Heart right ventricle (tissue), 16 donors: Measurements from ENCODE around the gene OGFOD2. TPM values are rescaled to one million over a fixed set of nuclear protein-coding genes. Genes with fewer than 3 reads are reported as not detected.
A peak's percentile ranks its signal among the peaks of the same experiment; 100 is the strongest.

Source experiments
- ATAC-seq, 8 donors: fragments of 200-7000 bp; cut with Tn5 transposase; one replicate each; pipeline ENCODE4 v1.9.1; 2020; ENCODE audit warnings: mild to moderate bottlenecking in 8 of 8, moderate library complexity in 8 of 8, moderate number of reproducible peaks in 1 of 8
- DNase-seq, 2 donors: peaks; one replicate each; pipeline ENCODE4 v3.0.0-alpha.2; 2020
- H3K27ac ChIP-seq, 10 donors: fragments of 200-600 bp; sonication (generic) in 2 of 10; one replicate each; pipeline versions ENCODE4 v1.5.0 to v1.8.0; 2020 to 2022; ENCODE audit warnings: mild to moderate bottlenecking in 3 of 10
- H3K27me3 ChIP-seq, 7 donors: fragments of 200-600 bp; one replicate each; pipeline ENCODE4 v1.8.0; 2021 to 2022; ENCODE audit warnings: mild to moderate bottlenecking in 2 of 7
- H3K36me3 ChIP-seq, 9 donors: fragments of 200-600 bp; sonication (generic) in 1 of 9; one replicate each; pipeline versions ENCODE4 v1.5.0 to v1.8.0; 2020 to 2022; ENCODE audit warnings: mild to moderate bottlenecking in 2 of 9
- H3K4me1 ChIP-seq, 9 donors: fragments of 200-600 bp; sonication (generic) in 1 of 9; one replicate each; pipeline versions ENCODE4 v1.5.0 to v1.8.0; 2020 to 2022; ENCODE audit warnings: mild to moderate bottlenecking in 4 of 9
- H3K4me3 ChIP-seq, 10 donors: fragments of 200-600 bp; sonication (generic) in 2 of 10; one replicate each; pipeline versions ENCODE4 v1.5.0 to v1.8.0; 2020 to 2022; ENCODE audit warnings: mild to moderate bottlenecking in 7 of 10, moderate library complexity in 2 of 10
- H3K9me3 ChIP-seq, 11 donors: fragments of 200-600 bp in 10 of 11; sonication (generic) in 2 of 11; one replicate each; pipeline versions ENCODE4 v1.5.0 to v1.8.0; 2013 to 2022; ENCODE audit warnings: mild to moderate bottlenecking in 2 of 11, control low read depth in 1 of 11, moderate library complexity in 1 of 11
- WGBS, 2 donors: extraction: QIAGEN DNeasy Blood & Tissue Kit; methylation state at CpG; one replicate each; pipeline ENCODE4 v1.1.7; 2013; ENCODE audit warnings: inconsistent platforms in 1 of 2; 5-methylcytosine and 5-hydroxymethylcytosine counted together
- intact Hi-C, 10 donors: fragments of 100-400 bp; cut with DNase I; formaldehyde crosslinking; loops; one replicate each; pipeline versions ENCODE4 v1.11.1 to v1.14.2; 2022
- polyA plus RNA-seq, 2 donors: library from polyadenylated mRNA; stranded (reverse); fragments of 200-250 nt; gene quantifications; one replicate each; pipeline ENCODE4 v1.2.3, GENCODE V29; 2013
- total RNA-seq, 10 donors: library from RNA; stranded (reverse); fragmentation: NEBNext Ultra II Directional in 3 of 10; extraction: Animal tissue kit (Norgen Biotek cat#: 25700) in 3 of 10; gene quantifications; one replicate each; pipeline versions ENCODE4 v1.2.1 to v1.2.4, GENCODE V29; 2021 to 2023
- TF ChIP-seq, protein P1 (sequence below), 9 donors: fragments of 200-600 bp; sonication (generic) in 2 of 9; IDR thresholded peaks; one replicate each; pipeline versions ENCODE4 v1.5.0 to v1.8.0; 2021 to 2022; ENCODE audit warnings: antibody characterized with exemption in 9 of 9, mild to moderate bottlenecking in 5 of 9, moderate library complexity in 1 of 9
- donor health status: Arrhythmogenic right ventricular cardiomyopathy.
- donor health status: ischemic (EF 13 %, LVEDD 7.1; RV severe dilation, severe dysfunction).
- donor health status: healthy with polysubstance abuse.
- donor health status: DM: no; HTN: yes; CAD: no.
- donor health status: DM: no; HTN: no; CAD: no.
- donor health status: ischemic (EF 25% LVEDD 6.9; RV normal size, moderate dysfunction).
- donor health status: ischemic (EF 25% LVEDD 5.7; RV mildly dilated, moderate dysfunction).
- donor health status: healthy.
- donor health status: DM: yes; HTN: yes; CAD: no.
- donor health status: Ischemic cardiomyopathy.
- donor health status: ischemic (EF 35%, LVEDD 5.7; RV mildly dilated, moderate dysfunction).
- donor health status: nonischemic (EF 11% LVEDD 7.7; RV severe dilation, severe dysfunction).
- donor health status: DM: yes; HTN: yes; CAD: no.
- donor health status: PGD.
- donor health status: ischemic (EF 29% LVEDD 5.4; RV normal size, mild dysfunction).
- donor health status: nonischemic (EF 23%, LVEDD 6.1; RV moderate dilation, normal function).

The OGFOD2 gene
- total and polyA plus RNA-seq, 12 donors, result 10.6 to 17.1 (median 12.0) TPM

DNA sequence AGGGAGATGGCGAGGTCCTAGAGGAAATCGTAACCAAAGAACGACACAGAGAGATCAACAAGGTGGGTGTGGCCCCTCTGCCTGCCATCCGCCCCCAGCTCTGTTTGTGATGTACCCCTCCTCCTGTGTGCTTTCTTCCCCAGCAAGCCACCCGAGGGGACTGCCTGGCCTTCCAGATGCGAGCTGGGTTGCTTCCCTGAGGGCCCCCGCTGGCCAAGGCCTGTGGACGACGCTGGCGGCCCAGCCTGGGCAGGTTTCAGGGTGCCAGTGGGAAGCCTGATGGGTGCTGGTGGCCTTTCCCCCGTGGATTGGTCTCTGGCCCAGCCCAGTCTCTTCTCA is 7.4 kb downstream of the OGFOD2 start:
- H3K4me1 ChIP-seq, result peaks cover 31 to 70% (median 59%) of the 10 kb centered on the region in 9 donors
- TF ChIP-seq, protein P1, sequence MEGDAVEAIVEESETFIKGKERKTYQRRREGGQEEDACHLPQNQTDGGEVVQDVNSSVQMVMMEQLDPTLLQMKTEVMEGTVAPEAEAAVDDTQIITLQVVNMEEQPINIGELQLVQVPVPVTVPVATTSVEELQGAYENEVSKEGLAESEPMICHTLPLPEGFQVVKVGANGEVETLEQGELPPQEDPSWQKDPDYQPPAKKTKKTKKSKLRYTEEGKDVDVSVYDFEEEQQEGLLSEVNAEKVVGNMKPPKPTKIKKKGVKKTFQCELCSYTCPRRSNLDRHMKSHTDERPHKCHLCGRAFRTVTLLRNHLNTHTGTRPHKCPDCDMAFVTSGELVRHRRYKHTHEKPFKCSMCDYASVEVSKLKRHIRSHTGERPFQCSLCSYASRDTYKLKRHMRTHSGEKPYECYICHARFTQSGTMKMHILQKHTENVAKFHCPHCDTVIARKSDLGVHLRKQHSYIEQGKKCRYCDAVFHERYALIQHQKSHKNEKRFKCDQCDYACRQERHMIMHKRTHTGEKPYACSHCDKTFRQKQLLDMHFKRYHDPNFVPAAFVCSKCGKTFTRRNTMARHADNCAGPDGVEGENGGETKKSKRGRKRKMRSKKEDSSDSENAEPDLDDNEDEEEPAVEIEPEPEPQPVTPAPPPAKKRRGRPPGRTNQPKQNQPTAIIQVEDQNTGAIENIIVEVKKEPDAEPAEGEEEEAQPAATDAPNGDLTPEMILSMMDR (IDR thresholded peaks at IDR 0.05), result no peak
- H3K27ac ChIP-seq, result peak overlapping the region in 3 of 10 donors; percentile 65 to 98 (median 91)
- no peaks in the 10 kb centered on the region for H3K27me3 ChIP-seq
- H3K4me3 ChIP-seq, result peak overlapping the region in 4 of 10 donors; percentile 84 to 100 (median 87)
- no peak for ATAC-seq
- DNase-seq, result no peak
- H3K9me3 ChIP-seq, result no peaks in the 10 kb centered on the region
- intact Hi-C loops, result loop anchor here (5.0 to 10.0 kb wide), 6 partner anchors 162 to 255 kb away; partner anchors contain the start of genes PITPNM2 (in 5 of the 10), MPHOSPH9 (in 3 of the 10) and MTRFR (in 3 of the 10)
- peaks cover 0 to 59% (median 6%) of the 10 kb centered on the region in 9 donors for H3K36me3 ChIP-seq
- WGBS, 2 donors, result 71 to 75% methylated on average over 11 of the region's 11 CpGs

DNA sequence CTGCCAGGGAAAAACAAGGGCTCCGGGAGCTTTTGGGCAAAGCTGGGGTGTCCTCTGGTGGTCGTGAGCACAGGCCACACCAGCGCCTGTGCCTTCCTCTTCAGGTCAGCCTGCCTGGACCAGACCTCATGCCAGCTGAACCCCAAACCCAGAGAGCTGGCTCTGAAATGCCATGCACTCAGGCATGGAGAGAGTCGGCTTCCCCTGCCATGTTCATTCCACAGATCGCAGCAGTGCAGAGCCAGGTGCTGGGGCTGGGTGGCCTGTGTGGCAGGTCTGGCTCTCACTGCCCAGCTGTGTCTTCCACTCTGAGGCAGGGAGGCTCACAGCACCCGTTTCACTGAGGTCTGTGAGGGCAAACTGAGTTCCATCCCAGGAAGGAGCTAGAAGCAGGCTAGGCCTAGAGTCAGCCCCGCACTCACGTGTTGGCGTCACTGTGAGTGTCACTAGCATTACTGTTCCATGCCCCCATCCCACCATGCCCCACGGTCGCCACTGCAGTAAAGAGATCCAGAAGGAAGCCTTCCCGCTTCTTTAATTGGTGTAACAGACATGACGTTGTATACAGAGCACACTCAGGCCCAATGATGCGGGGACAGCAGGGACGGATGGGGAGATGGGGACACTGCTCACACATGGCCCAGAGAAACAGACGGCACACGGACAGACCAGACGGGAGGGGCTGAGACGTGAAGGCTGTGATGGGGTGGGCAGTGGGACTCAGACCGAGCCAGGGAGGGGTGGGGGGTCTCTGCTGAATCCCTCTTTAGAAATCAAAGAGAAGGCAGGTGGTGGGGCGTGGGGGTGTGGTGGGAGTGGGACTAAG is 8.1 kb downstream of the OGFOD2 start:
- no peaks in the 10 kb centered on the region for H3K27me3 ChIP-seq
- ATAC-seq (no peak), DNase-seq (no peak)
- intact Hi-C loops, result loop anchor here (5.0 to 10.0 kb wide), 6 partner anchors 162 to 254 kb away; partner anchors contain the start of genes PITPNM2 (in 5 of the 10), MPHOSPH9 (in 3 of the 10) and MTRFR (in 3 of the 10)
- peaks cover 0 to 59% (median 6%) of the 10 kb centered on the region in 9 donors for H3K36me3 ChIP-seq
- TF ChIP-seq, protein P1 (IDR thresholded peaks at IDR 0.05), result no peak
- peak overlapping the region in 7 of 10 donors; percentile 60 to 91 (median 79) for H3K27ac ChIP-seq
- no peaks in the 10 kb centered on the region for H3K9me3 ChIP-seq
- WGBS, 2 donors, result 68 to 71% methylated on average over 21 of the region's 21 CpGs
- H3K4me1 ChIP-seq, result peaks cover 31 to 65% (median 59%) of the 10 kb centered on the region in 9 donors
- H3K4me3 ChIP-seq, result peak overlapping the region in 1 of 10 donors; percentile 100

DNA sequence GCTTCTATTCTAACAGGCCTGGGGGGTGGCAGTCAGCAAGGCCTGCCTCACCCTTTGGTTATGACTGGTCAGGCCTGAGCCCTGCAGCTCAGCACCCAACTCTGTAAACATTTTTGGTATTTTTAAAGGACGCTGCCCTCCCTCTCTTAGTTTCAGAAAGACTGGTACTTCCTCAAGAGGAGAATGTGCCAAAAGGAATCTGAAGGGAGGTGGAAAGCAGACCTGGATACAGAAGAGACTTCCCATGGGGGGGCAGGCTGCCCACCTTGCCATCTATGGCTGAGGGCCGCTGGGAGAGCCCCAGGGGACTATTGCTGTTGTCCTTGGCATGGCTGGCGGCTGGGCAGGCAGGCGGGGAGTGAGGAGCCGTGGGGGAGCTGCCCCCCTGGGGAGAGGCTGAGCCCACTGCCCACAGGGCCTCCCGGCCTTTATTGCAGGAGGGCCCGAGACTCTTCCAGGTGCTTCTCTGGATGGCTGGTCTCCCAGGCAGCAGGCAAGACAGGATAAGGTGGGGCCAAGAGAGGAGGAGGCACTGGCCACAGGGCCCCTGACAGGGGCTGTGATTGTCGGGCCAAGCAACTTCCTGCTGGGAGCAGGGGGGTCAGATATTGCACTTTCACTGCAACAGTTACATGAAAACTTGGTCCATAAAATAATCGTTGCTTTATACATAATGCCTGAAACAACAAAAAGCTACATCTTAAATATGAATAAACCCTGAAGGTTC is 8.9 kb downstream of the OGFOD2 start:
- H3K4me3 ChIP-seq, result peak overlapping the region in 3 of 10 donors; percentile 21 to 43 (median 26)
- ATAC-seq (peak in 5 of 8 donors; percentile 3 to 32 (median 16)), DNase-seq (no peak)
- peaks cover 0 to 61% (median 6%) of the 10 kb centered on the region in 9 donors for H3K36me3 ChIP-seq
- peaks cover 31 to 59% (median 57%) of the 10 kb centered on the region in 9 donors for H3K4me1 ChIP-seq
- H3K27me3 ChIP-seq, result no peaks in the 10 kb centered on the region
- 29 to 37% methylated on average over 8 to 9 of the region's 9 CpGs for WGBS, 2 donors
- H3K27ac ChIP-seq, result peak overlapping the region in 9 of 10 donors; percentile 5 to 82 (median 63)
- intact Hi-C loops, result loop anchor here (5.0 to 10.0 kb wide), 6 partner anchors 161 to 253 kb away; partner anchors contain the start of genes PITPNM2 (in 5 of the 10), MPHOSPH9 (in 3 of the 10) and MTRFR (in 3 of the 10)
- no peaks in the 10 kb centered on the region for H3K9me3 ChIP-seq
- TF ChIP-seq, protein P1 (IDR thresholded peaks at IDR 0.05), result no peak
